TTC549 (cell line): Measurements from ENCODE around the gene BMPER.

ENCODE experiments used
- FAIRE-seq: peaks from 2 replicates; lab custom pipeline; 2012; peaks lifted over from hg19 to GRCh38; lab: Jason Lieb, UNC

Gene BMPER

DNA sequence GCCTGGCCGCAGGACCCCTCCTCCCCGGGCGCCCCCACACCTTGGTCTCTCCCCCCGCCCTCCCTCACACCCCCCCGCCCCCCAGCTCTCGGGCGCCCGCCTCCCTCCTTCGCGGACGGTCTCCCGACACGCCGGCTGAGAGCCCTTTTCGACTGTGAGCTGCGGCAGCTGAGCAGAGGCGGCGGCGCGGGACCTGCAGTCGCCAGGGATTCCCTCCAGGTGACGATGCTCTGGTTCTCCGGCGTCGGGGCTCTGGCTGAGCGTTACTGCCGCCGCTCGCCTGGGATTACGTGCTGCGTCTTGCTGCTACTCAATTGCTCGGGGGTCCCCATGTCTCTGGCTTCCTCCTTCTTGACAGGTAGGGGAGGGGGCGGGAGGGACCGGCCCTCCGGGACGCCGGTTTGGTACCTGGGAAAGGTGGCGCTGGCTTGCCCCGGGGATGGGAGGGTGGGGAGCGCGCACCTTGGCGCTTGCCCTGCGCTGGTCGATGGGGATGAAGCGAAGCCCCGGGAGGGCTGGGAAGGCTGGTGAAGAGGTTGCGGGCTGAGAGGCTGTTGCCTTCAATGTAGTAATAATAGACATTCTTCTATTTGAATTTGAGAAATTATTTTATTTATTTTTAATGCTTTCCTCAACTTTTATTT is at the start of gene BMPER:
TSS of gene BMPER (plus strand) at position 151 of the 644 bp plus-strand sequence. CDS start at position 226, 75 bp downstream.
- FAIRE-seq = no peak

DNA sequence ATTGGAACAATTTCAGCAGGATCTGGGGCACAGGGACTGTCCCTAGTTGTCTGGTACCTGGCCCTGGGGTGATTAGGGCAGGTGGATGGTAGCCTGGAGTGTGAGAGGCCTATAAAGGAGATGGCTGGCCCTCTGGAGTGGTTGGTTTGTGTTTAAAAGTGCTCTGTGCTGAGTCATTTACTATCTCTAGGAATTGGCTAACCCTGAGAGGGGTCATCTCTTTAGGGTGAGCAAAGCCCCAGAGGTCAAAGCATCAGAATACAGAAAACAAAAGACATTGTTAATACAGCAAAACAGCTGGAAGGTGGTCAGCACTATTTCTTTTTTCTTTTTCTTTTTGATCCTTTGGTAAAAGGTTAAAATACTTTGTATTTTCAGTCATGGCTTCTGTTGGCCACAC is 43.4 kb upstream of the BMPER start:
- no peak for FAIRE-seq

DNA sequence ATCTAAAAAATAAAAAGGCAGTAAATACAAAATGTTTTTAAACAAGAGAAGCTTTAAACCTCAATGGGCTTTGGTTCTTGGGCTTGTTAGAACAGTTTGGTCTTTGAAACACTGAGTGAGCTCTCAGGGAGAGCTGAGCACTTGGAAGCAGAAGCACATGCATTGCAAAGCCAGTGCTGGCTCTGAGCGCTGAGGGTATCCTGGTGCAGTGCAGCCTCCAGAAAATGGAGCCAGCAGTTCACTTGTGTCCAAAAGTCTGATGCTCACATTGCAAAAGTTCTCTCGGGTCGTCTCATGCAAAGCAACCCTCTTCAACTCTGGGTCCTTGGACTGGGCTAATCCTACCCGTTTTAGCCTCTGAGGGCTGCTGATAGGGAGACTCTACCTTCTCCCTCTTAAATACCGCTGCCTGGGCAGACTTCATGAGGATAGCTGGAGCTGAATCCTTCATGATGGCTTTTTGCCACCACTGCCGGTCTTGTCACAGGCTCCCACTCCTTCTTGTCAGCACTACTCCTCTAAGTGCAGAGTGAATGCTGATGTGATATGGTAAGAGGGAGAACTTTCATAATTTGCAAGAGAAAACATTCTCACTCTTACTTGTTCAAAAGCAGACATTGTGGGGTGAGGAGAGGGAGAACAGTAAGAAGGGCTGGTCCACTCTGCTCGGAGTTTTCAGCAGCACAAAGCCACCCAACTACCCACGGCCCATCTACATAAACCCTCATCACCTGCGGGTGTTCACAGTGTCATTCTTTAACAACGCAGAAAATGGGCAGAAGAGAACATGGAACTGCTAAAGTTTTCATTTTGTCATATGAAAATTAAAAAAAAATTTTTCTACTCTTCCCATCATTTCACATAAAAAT is 42.2 kb upstream of the BMPER start:
- no peak for FAIRE-seq

DNA sequence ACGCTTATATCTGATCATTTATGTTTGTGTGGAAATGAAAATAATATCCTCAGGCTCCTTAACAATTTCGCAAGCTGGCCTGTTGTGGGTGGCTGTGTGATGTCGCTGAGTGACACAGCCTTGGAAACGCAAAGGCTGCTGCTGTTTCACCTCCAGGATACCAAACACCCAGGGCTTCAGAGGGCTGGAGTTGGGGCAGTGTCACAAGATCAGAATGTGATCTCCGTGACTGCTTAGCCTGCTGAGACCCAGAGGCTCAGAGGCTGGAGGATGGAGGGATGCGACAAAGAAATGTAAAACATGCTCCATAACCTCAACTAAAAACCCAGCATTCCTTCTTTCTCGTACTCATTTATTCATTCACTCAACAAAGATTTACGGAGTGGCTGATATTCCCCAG is 37.2 kb upstream of the BMPER start:
- no peak for FAIRE-seq

DNA sequence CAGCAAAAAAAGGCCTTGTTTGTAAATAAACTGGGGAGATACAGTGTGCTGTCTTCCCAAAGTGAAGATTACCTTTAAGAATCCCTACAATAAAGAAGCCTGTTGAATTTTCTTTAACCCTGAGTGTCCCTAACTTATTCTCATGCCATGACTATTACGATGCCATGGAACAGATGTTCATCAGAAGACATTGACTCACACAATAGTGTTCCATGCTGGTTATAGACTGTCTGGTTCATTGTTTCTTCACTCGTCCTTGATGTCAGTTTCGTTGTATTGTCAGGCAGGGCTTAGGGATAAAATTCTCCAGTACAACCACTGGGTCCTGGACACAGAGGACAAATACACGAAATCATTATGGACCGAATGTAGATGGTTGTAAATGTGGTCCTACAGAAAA is 36.2 kb upstream of the BMPER start:
- FAIRE-seq = no peak

DNA sequence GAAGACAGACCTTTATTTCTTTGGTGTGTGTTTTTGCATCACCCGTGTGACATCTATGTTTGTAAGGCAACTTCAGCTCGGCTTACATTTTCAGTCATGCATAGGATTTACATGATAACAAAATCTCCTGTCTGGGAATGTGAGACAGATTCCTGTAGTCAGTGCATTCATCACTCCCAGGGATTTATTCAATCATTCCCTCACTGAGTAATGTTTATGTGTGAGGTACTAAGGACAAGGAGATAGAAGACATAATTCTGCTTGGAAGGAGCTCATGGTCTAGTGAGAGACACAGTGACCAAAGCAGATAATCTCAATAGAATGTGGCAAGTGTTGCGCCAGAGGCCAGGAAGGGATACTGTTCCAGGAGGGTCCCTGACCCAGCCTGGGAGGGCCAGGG is 35.2 kb upstream of the BMPER start:
- FAIRE-seq = no peak

DNA sequence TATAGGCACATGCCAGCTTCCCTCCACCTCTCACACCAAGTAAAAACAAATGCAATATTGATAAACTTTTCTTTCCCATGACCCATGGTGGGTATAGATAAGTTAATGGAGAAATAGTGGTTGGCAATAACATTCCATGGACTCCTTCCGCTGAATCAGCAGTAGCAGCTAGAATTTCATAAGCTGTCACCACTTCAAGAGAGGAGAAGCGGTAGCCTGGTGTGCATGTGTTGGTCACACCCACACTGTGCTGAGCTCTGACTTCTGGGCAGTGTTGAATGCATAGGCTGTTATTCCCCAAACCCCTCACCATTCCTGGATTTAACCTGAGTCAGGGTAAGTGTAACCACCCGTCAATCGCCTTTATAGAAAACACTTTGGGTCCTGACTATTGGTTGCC is 32.5 kb upstream of the BMPER start:
- no peak for FAIRE-seq

DNA sequence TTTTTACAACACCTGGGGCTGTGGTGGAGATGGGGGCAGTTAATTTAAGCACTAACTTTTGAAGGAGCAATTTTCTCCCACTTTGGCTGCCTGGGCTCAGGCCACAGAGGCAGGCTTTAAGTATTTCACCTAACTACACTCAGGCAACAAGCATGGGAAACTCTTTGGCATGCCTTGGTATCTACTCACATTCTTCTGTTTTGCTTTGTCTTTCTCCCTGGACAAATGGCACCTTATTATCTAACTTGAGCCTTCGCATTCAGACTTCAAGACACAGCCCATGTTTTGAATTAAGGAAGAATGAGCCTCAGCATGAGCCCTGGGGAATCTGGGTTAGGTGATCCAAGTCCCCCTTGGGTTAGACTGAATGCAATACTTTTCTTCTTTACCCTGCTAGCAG is 31.8 kb upstream of the BMPER start:
- no peak for FAIRE-seq

DNA sequence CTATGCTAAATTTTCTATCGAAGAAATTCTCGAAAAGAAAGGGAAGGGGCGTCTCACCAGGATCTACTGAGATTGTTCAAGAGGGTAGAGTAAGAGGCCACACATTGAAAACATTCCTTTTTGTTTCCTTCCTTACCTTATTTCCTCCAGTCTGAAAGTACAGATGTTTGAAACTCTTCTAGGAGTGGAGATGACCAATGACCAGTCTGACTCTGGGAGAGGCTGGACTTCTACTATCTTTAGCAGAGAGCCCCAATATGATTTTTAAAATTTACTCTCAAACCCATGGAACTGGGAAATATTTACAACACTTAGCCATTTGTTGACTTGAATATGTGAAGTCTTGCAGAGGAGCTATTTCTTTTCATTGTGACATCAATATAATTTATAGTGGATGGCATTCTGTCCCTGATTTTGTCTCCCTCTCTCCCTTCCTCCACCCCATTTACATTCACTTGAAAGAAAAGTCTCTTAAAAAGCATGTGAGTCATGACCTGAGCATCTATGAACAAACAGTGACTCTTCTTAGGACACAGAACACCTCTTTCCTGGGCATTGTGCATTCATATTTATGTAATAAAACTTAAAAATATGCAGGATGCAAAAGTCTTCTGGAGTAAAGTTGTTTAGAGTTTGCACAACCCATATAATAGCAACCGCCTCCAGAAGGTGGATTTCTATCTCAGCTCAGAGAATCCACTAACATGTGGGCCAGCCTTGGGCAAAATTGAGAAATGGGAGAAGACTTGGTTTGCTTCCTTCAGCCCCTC is 31.2 kb upstream of the BMPER start:
- FAIRE-seq = no peak

DNA sequence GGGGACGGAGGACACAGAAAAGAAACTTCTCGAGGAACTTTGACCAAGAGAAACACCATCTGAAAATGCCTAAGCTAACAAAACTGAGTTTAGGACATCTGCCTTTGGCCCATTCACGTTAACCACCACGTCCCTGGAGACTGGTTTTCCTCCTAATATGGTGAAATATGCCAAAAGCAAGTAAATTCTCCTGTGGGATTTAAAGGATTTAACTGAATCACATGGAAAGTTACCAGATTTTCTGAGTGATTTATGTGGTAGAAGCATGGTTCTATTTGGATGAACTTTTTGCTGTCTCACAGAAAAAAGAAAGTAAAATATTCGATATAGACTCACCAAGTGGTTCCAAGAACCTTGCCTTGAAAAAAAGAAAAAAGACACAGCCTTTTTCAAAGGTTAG is 30.4 kb upstream of the BMPER start:
- FAIRE-seq = no peak

DNA sequence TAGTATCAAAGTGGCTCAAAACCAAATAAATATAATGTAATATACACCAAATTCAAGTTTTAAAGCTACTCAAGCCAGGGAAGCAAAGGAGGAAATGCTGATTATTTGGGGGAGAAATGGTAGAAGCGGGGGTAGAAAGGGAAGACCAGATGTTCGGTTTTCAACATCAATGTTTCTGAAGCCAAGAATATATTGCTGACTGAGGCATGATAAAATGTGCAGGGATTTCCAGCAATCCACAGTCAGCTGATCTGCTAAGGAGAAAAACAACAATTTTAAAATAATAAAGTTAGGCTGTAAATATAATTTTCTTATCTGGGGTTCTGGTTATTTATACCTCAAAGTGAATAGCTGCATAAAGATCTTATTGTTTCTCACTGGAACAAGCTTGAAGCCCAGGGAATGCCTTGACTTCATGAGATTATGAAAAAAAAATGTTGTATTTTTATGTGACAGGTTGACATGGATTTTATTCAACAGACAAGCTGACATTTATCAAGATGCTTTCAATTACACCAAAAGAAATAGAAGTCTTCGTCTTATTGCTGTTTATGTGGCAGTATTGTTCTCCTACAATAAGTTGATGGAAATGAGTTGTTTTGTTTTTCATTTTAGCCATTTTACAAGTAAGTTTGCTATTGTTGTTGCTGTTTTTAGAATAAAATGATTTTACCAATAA is 28.6 kb upstream of the BMPER start:
- FAIRE-seq = no peak

DNA sequence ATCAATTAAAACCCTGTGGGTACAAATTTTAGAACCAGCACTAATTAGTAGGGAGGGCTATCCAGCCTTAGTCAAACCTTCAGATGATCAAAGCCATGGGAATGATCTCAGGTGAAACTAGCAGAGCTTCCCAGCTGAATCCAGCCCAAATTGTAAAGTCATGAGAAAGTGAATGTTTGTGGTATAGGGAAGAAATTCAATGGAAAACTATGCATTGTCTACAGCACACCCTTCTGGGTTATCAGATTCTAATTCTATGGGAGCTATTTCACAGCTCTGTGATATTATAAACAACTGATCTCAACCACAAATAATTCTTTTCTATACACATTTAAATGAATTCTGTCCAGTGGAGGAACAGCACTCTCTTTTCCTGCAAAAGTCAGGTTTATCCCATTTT is 24.6 kb upstream of the BMPER start:
- FAIRE-seq = no peak

DNA sequence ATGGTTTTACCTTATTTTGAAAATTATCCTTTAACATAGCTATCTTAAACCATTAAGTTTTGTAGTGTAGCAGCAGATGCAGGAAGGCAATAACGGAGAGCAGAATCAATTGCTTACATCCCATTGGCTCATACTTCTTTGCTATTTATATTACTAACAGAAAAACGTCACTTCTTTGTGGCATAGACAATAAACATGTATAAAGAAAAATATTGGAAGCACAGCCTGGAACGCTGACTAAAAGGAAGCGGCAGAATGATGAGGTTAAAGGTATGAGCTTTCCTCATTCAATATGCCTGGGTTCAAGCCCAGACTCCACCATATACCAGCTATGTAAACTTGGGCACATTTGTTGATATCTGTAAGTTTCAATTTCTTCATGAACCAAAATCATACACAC is 24.0 kb upstream of the BMPER start:
- no peak for FAIRE-seq

DNA sequence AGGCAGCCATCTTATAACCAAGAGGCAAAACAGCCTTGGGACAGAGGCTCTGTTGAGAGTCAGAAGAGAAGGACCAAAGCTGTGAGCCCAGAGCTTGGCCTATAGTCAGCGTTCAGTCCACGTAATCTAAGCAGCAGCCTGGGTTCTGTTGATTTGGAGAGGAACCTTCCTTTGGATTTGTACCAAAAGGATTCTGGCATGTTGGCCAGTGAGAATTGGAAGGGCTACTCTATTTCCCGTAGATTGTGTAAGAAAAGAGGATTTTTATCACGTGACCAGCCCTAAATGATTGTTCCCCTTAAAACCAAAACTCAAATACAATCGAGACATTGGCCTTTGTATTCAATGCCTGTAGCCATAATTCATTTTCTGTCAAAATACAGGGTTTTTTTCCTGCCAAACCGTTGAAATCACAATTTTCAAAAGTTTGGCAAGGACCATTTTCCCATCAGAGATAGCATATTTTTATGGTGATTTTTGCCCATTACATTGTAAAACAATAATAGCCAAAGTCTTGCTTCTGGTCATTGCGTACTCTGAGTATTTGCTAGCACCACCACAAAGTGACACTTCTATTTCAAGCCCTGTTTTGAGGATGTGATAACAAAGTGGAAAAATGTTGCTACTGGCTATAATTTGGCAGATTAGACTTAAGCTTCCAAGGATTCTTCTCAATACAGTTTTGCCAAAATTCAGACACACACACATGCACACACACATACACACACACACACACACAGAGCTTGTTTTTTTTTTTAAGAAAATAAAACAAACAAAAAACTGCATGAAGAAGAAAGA is 23.1 kb upstream of the BMPER start:
- no peak for FAIRE-seq

DNA sequence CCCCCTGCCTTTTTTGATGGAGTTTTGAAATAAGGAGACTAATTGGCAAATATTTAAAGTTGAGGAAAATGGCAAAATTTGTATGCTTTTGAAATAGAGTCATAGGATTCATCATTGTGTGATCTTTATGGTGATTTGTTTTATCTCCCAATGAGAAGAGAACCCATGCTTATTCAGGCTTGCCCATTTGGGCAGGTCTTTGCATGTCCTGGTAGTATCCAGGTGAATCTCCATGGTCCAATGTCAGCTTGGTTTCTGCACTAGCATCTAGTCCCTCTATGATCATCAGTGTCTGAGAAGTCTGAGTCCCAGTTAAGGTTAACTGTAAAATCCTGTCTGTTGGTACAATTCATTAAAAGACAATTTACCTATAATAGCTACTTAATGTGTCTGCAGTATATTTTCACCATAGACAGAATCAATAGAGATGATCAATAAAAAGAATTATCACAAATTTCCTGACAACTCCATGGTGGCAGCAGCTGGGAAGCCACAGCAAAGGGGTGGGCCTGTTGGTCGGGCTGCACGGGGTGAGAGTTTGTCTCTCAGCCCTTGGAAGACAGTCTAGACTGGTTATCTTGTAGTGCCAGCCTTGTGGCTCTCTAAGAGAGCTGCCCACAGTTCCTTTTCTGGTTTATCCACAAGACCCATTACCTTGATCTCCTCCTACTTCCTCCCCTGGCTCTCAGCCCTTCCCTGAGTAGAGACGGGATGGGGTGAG is 22.2 kb upstream of the BMPER start:
- FAIRE-seq = no peak

DNA sequence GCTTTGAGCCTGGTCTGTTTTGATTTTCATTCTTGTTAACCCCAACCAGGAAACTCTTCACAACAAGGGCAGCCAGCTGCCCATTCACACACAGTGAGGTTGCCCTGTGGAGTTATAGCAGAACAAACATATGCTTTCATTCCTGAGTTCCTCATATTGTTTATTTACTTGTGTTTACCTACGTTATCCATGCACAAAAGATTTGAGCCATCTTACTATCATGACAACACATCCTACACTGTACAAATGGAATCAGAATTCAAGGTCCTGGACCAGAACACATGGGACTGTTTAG is 21.7 kb upstream of the BMPER start:
- no peak for FAIRE-seq

DNA sequence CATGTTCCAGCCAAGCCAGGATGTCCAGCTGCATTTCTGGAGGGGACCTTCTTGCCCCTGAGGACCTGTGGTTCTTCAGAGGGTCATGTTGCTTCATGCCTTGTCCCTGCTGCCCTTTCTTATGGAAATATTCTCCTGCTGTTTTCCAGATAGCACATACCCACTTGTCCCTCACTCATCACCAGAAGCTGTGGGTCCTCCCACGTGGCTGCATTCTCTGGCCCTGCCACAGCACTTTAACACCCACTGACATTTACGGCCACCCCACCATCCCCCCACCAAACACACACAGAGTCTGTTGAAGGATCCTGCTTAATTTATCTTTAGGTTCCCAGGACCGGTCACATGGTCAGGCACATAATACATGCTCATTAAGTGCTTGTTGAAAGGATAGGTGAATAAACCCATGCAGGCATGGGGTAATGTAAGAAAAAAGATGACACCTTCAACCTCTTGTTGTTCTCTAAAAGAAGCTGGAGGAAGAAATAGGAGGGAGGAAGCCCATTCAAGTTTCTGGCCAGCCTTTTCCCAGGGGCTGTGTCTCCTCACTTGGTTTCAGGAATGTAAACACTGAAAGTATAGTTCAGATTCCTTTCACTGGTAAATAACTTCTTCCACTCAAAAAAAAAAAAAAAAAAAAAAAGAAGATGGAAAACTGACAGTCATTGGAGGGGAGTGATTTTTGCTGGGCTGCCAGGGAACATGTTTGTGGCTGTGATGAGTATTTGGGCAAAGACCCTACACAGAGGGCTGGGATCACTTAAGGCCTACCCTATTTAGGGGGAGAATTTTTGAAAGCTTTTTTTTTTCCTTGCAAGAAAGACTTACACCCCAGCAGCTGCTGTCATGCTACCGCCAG is 19.8 kb upstream of the BMPER start:
- FAIRE-seq = no peak

DNA sequence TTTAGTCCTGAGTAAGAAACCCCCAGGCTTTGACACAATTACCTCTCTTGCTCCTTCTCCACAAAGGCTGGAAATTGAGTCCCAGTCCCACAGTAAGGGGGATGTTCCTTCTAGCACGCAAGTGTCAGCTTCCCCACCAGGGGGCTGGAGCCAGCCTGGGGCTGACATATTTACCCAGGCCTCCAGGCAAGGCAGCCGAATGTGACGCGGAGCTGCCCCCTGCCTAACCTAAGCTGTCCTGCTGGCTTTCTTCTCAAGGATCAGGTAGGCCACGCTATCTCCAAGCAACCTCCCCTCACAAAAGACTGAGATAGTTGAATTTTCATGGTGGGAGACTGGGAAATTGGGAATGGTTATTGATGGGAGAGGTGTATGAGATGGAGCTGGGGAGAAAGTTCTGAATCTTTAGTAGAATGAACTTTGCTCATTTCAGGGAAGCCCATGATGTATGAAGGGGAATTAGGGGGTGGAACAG is 19.2 kb upstream of the BMPER start:
- no peak for FAIRE-seq

DNA sequence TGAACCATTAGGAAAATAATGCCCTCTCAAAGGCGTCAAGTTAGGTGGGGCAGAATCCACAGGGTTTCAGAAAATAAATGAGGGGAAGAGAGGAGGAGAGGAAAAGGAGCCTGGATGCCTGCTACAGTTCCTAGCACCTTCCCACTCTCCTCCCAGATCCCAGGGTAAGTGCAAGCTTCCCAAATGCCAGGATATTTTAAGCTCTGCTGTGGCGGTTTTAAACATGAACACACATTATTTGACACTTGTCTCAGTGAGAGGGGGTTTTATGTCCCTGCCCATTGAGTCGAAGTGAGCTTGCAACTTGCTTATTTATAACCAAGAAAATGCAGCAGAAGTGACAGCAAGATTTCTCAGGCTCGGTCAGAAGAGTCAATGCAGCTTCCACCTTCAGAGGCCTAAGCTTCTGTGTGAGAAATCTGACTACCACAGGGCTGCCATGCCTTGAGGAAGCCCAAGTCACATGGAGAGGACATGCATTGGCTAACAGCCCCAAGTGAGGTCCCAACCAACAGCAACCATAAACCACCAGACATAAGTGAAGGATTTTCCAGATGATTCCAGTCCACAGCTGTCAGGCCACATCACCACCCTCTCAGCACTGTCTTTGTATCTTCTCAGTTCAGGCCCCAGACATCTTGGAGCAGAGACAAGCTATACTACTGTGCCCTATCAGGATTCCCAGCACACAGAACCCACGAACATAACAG is 17.9 kb upstream of the BMPER start:
- no peak for FAIRE-seq

DNA sequence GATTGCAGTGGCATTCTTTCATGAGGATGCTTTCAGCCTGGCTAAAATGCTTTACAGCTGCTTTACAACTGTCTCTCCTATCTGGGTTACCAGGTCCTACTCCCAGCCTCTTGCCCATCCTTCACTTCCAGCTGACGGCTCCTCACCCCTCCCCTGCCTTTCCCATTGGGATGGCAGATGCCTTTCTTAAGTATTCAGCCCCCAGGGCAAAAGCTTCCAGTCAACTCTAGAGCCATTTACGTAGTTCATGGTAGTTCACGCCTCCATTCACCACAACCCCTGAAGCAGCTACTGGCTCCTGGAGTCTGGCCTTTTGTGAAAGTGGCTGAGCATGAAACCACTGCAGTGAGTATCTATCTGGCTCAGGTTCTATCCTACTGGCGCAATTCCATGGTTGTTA is 17.2 kb upstream of the BMPER start:
- FAIRE-seq = no peak
